ENCODE data around the gene ZHX3. TPM values are rescaled to one million over a fixed set of nuclear protein-coding genes. Genes with fewer than 3 reads are reported as not detected.

Gene ZHX3
- total and polyA plus RNA-seq, 2 of the 4 experiments (the other 2 are of a cell fraction), result 25.0 to 28.0 TPM

GRCh38 chr20:41361757-41362747 lies 44.5 kb upstream of the ZHX3 start:
- intact Hi-C loops (cut with micrococcal nuclease), result no loop called here
- H2AFZ ChIP-seq (replicated peaks; ENCODE audit: low read length, poor library complexity), result peak overlapping the region; percentile 58
- ATAC-seq (ENCODE audit: low read depth) (no peak), DNase-seq (no peak)
- BruUV-seq (replicated peaks), result no TSS peak
- H4K8ac ChIP-seq (ENCODE audit: low read depth in 2 of 2, low read length in 2 of 2), result no peak overlapping the region
- peaks cover 34% of the 10 kb centered on the region for H3K27me3 ChIP-seq (ENCODE audit: control insufficient read depth, insufficient read depth, low read length)
- no peak overlapping the region for H4K5ac ChIP-seq (ENCODE audit: low read depth, low read length)
- no peak overlapping the region for H4K91ac ChIP-seq (ENCODE audit: insufficient read depth, low read depth, low read length)
- H3K36me3 ChIP-seq (ENCODE audit: control insufficient read depth, insufficient read depth, low read length), result no peaks in the 10 kb centered on the region
- no peaks in the 10 kb centered on the region for H3K4me1 ChIP-seq (ENCODE audit: control insufficient read depth, insufficient read depth, low read length)
- H3K9ac ChIP-seq (ENCODE audit: low read depth, low read length), result no peak overlapping the region
- no peak overlapping the region for H3K4me3 ChIP-seq (ENCODE audit: insufficient read depth, low read depth, low read length)
- no peak overlapping the region for H2AK5ac ChIP-seq (ENCODE audit: low read depth, low read length)
- in situ Hi-C loops (cut with MboI; ENCODE audit: low sequenced_read_pairs), result no loop called here
- no peak overlapping the region for H3K23ac ChIP-seq (ENCODE audit: low read depth, low read length)
- H2BK120ac ChIP-seq (ENCODE audit: low read depth, low read length), result no peak overlapping the region
- dilution Hi-C loops (cut with HindIII; ENCODE audit: low sequenced_read_pairs, unreplicated experiment), result no loop called here
- no peaks in the 10 kb centered on the region for H3K79me1 ChIP-seq (ENCODE audit: low read depth in 1 of 2, low read length in 2 of 2)
- 74% methylated on average over 35 of the region's 45 CpGs; no CpG with 5 or more reads in 1 of the 2 experiments for WGBS, 2 experiments (ENCODE audit: extremely low coverage in 2 of 2, insufficient read length in 1 of 2)
- no peaks in the 10 kb centered on the region for H3K9me1 ChIP-seq (ENCODE audit: insufficient read depth, low read length)
- H3K18ac ChIP-seq (ENCODE audit: low read depth, low read length), result no peak overlapping the region
- CTCF ChIA-PET, result interaction anchor here (0.6 kb wide), 1 partner anchor 17 kb away, joined by 3 read pairs; no protein-coding TSS in a partner anchor
- no peak overlapping the region for H2BK5ac ChIP-seq (ENCODE audit: low read depth, low read length, poor library complexity, severe bottlenecking)
- H2BK15ac ChIP-seq (ENCODE audit: low read depth, low read length), result no peak overlapping the region
- no peak overlapping the region for H2AK9ac ChIP-seq (replicated peaks; ENCODE audit: low read depth, low read length, poor library complexity)
- peaks cover 4% of the 10 kb centered on the region; the same call in 1 of the 2 replicates for H4K20me1 ChIP-seq (ENCODE audit: insufficient read depth, low read length)
- no peak overlapping the region for H3K27ac ChIP-seq (ENCODE audit: insufficient read depth, low read length)
- H2BK20ac ChIP-seq (ENCODE audit: low read depth, low read length), result no peak overlapping the region
- no peaks in the 10 kb centered on the region for H3K9me3 ChIP-seq (ENCODE audit: control insufficient read depth, insufficient read depth, low read length)
- H3K14ac ChIP-seq (replicated peaks; ENCODE audit: low read depth, low read length), result no peak overlapping the region
- POLR2A ChIA-PET (ENCODE audit: unreplicated experiment), result no interaction called here
- no peak overlapping the region for H3K56ac ChIP-seq (ENCODE audit: extremely low read depth, insufficient read depth, low read length)
- no peak overlapping the region for H3K4me2 ChIP-seq (ENCODE audit: low read depth, low read length)
- no peak for TF ChIP-seq BHLHE40 (IDR thresholded peaks at IDR 0.05; ENCODE audit: low read depth, low read length)
- no peak for TF ChIP-seq RCOR1 (IDR thresholded peaks at IDR 0.05; ENCODE audit: insufficient replicate concordance, low read length)
- TF ChIP-seq RFX5 (IDR thresholded peaks at IDR 0.05; ENCODE audit: low read depth, low read length), result no peak
- TF ChIP-seq SMC3 (IDR thresholded peaks at IDR 0.05; ENCODE audit: low read depth, low read length), result no peak
- TF ChIP-seq MXI1 (IDR thresholded peaks at IDR 0.05; ENCODE audit: borderline replicate concordance, low read depth, low read length), result no peak
- TF ChIP-seq RAD21 (IDR thresholded peaks at IDR 0.05; ENCODE audit: low read length), result no peak
- TF ChIP-seq CEBPB (IDR thresholded peaks at IDR 0.05; ENCODE audit: low read depth, low read length), result no peak
- TF ChIP-seq CTCF (conservative IDR thresholded peaks at IDR 0.05; ENCODE audit: low read depth, low read length), result no peak
- no peak for TF ChIP-seq FOS (IDR thresholded peaks at IDR 0.05; ENCODE audit: low read depth, low read length)
- no peak for TF ChIP-seq CHD1 (IDR thresholded peaks at IDR 0.05; ENCODE audit: low read depth, low read length)
- no peak for TF ChIP-seq POLR2A (IDR thresholded peaks at IDR 0.05; ENCODE audit: low read depth, low read length)
- no peak overlapping the region for H3K4ac ChIP-seq (ENCODE audit: low read depth, low read length)
